Left ventricle myocardium inferior (tissue), 1 donor: ENCODE measurements around the gene OAF. TPM values are rescaled to one million over a fixed set of nuclear protein-coding genes. Genes with fewer than 3 reads are reported as not detected.

Experiments
- DNase-seq: peaks from one replicate; pipeline ENCODE4 v3.0.0-alpha.2; 2020
- H3K27ac ChIP-seq: fragments of 200-600 bp; replicated peaks from 2 replicates; pipeline ENCODE4 v1.8.0; 2021
- H3K27me3 ChIP-seq: fragments of 200-600 bp; 2 replicates; pipeline ENCODE4 v1.8.0; 2021; ENCODE audit warnings: low read depth
- H3K36me3 ChIP-seq: fragments of 200-600 bp; 2 replicates; pipeline ENCODE4 v1.8.0; 2021
- H3K4me1 ChIP-seq: fragments of 200-600 bp; 2 replicates; pipeline ENCODE4 v1.8.0; 2021
- H3K4me3 ChIP-seq: fragments of 200-600 bp; 2 replicates; pipeline ENCODE4 v1.8.0; 2021; ENCODE audit warnings: mild to moderate bottlenecking, moderate library complexity
- H3K9me3 ChIP-seq: fragments of 200-600 bp; replicated peaks from 2 replicates; pipeline ENCODE4 v1.8.0; 2021
- CTCF ChIP-seq: fragments of 200-600 bp; IDR thresholded peaks from 2 replicates; pipeline ENCODE4 v1.8.0; 2021; ENCODE audit warnings: antibody characterized with exemption, mild to moderate bottlenecking, borderline replicate concordance
- intact Hi-C: fragments of 100-400 bp; cut with micrococcal nuclease; formaldehyde crosslinking; loops from one replicate; pipeline ENCODE4 v1.11.0; 2022
- total RNA-seq: library from RNA; stranded (reverse); fragmentation: NEBNext Ultra II Directional; extraction: Animal tissue kit (Norgen Biotek cat#: 25700); gene quantifications from one replicate; pipeline ENCODE4 v1.2.1, GENCODE V29; 2021
- donor health status: DM: no; HTN: yes; CAD: no; lungs with severe emphysema.

The OAF gene
- total RNA-seq, 1 donor from 2014 or later: 23.7 TPM

GRCh38 chr11:120261931-120262330 is 51.1 kb downstream of the OAF start:
- intact Hi-C loops: no loop called here

GRCh38 chr11:120267319-120267718 is 56.5 kb downstream of the OAF start:
- H3K27me3 ChIP-seq: peaks cover 74% of the 10 kb centered on the region
- H3K4me3 ChIP-seq: no peak overlapping the region
- no peaks in the 10 kb centered on the region for H3K9me3 ChIP-seq
- H3K4me1 ChIP-seq: no peaks in the 10 kb centered on the region
- no peak overlapping the region for H3K27ac ChIP-seq
- DNase-seq: no peak
- no peak for TF ChIP-seq CTCF
- no peaks in the 10 kb centered on the region for H3K36me3 ChIP-seq
- intact Hi-C loops: no loop called here

More at GRCh38 chr11:120261931-120262330, 51.1 kb downstream of the OAF start:
- H3K4me1 ChIP-seq: no peaks in the 10 kb centered on the region
- no peak for TF ChIP-seq CTCF
- no peaks in the 10 kb centered on the region for H3K9me3 ChIP-seq
- DNase-seq: no peak
- H3K4me3 ChIP-seq: no peak overlapping the region
- H3K36me3 ChIP-seq: no peaks in the 10 kb centered on the region
- peaks cover 58% of the 10 kb centered on the region for H3K27me3 ChIP-seq
- H3K27ac ChIP-seq: no peak overlapping the region

GRCh38 chr11:120268686-120269085 is 57.9 kb downstream of the OAF start:
- intact Hi-C loops: no loop called here
- Histone ChIP-seq H3K36me3 (no peaks in the 10 kb centered on the region), H3K27me3 (peaks cover 74% of the 10 kb centered on the region), H3K9me3 (no peaks in the 10 kb centered on the region), H3K4me1 (no peaks in the 10 kb centered on the region), H3K27ac (no peak overlapping the region), H3K4me3 (no peak overlapping the region)
- TF ChIP-seq CTCF: no peak
- DNase-seq: no peak

GRCh38 chr11:120270386-120270785 is 59.6 kb downstream of the OAF start:
- H3K27me3 ChIP-seq: peaks cover 61% of the 10 kb centered on the region
- H3K36me3 ChIP-seq: no peaks in the 10 kb centered on the region
- H3K4me3 ChIP-seq: no peak overlapping the region
- no peak for TF ChIP-seq CTCF
- H3K27ac ChIP-seq: no peak overlapping the region
- H3K4me1 ChIP-seq: no peaks in the 10 kb centered on the region
- DNase-seq: no peak
- no peaks in the 10 kb centered on the region for H3K9me3 ChIP-seq
- intact Hi-C loops: no loop called here

GRCh38 chr11:120271672-120272071 is 60.8 kb downstream of the OAF start:
- no peak overlapping the region for H3K27ac ChIP-seq
- no peak for DNase-seq
- H3K36me3 ChIP-seq: no peaks in the 10 kb centered on the region
- intact Hi-C loops: no loop called here
- TF ChIP-seq CTCF: no peak
- H3K4me3 ChIP-seq: no peak overlapping the region
- peaks cover 48% of the 10 kb centered on the region for H3K27me3 ChIP-seq
- no peaks in the 10 kb centered on the region for H3K4me1 ChIP-seq
- H3K9me3 ChIP-seq: no peaks in the 10 kb centered on the region

GRCh38 chr11:120272303-120272702 is 61.5 kb downstream of the OAF start:
- no peaks in the 10 kb centered on the region for H3K9me3 ChIP-seq
- intact Hi-C loops: no loop called here
- no peak for TF ChIP-seq CTCF
- no peak overlapping the region for H3K4me3 ChIP-seq
- H3K27ac ChIP-seq: no peak overlapping the region
- H3K27me3 ChIP-seq: peaks cover 42% of the 10 kb centered on the region
- no peaks in the 10 kb centered on the region for H3K4me1 ChIP-seq
- no peaks in the 10 kb centered on the region for H3K36me3 ChIP-seq
- no peak for DNase-seq
